Gastrocnemius medialis (tissue), 4 donors: ENCODE results near the gene PGP. TPM values are rescaled to one million over a fixed set of nuclear protein-coding genes. Genes with fewer than 3 reads are reported as not detected.
"Not testable (repeated sequence)": the region's sequence is repeated elsewhere in the genome, so short reads cannot be mapped to it uniquely, and the experiment has no call there.

Experiments
- ATAC-seq, 2 donors: fragments of 150-250 bp; one replicate each; pipeline ENCODE4 v1.9.1; 2016
- DNase-seq, 2 donors: peaks; one replicate each; pipeline ENCODE4 v3.0.0-alpha.2; 2019
- H3K27ac ChIP-seq, 4 donors: fragments of 200-600 bp; sonication (generic); 1 replicate in 1 of 4; 2 replicates in 3 of 4; pipeline ENCODE4 v1.5.1; 2016 to 2018; ENCODE audit warnings: mild to moderate bottlenecking in 2 of 4, moderate library complexity in 1 of 4
- H3K27me3 ChIP-seq, 3 donors: fragments of 200-600 bp; sonication (generic) in 2 of 3; 1 replicate in 1 of 3; 2 replicates in 2 of 3; pipeline versions ENCODE4 v1.5.1 to v1.6.0; 2016 to 2019; ENCODE audit warnings: mild to moderate bottlenecking in 1 of 3, moderate library complexity in 1 of 3
- H3K36me3 ChIP-seq, 2 donors: fragments of 200-600 bp; sonication (generic) in 1 of 2; one replicate each; pipeline ENCODE4 v1.5.1; 2017 to 2018
- H3K4me1 ChIP-seq, 2 donors: fragments of 200-600 bp; sonication (generic) in 1 of 2; one replicate each; pipeline ENCODE4 v1.5.1; 2016 to 2017; ENCODE audit warnings: mild to moderate bottlenecking in 2 of 2
- H3K4me3 ChIP-seq, 4 donors: fragments of 200-600 bp; sonication (generic) in 3 of 4; 1 replicate in 1 of 4; 2 replicates in 3 of 4; pipeline ENCODE4 v1.5.1; 2016 to 2019; ENCODE audit warnings: mild to moderate bottlenecking in 2 of 4
- H3K9me3 ChIP-seq, 3 donors: fragments of 200-600 bp; sonication (generic) in 2 of 3; 1 replicate in 1 of 3; 2 replicates in 2 of 3; pipeline ENCODE4 v1.5.1; 2016 to 2019
- POLR2A ChIP-seq, 2 donors: fragments of 450-650 bp; IDR thresholded peaks; one replicate each; pipeline ENCODE4 v1.6.1; 2017; ENCODE audit warnings: antibody characterized with exemption in 2 of 2, mild to moderate bottlenecking in 2 of 2, moderate library complexity in 2 of 2
- in situ Hi-C, 4 donors: fragments of 200-750 bp; cut with MboI; loops; one replicate each; pipeline versions ENCODE4 v1.15.0 to v1.8.0; 2017; ENCODE audit warnings: low sequenced_read_pairs in 4 of 4
- intact Hi-C: fragments of 100-400 bp; cut with DNase I; formaldehyde crosslinking; loops from one replicate; pipeline ENCODE4 v1.15.1; 2023; ENCODE audit warnings: low total_unique reads
- total RNA-seq, 4 donors: library from RNA; depleted of rRNA; stranded (reverse); fragments of >200 nt; gene quantifications; one replicate each; pipeline versions ENCODE4 v1.1.0 to v1.2.3, GENCODE V29; 2016
- TF ChIP-seq, protein P1 (sequence below), 5 experiments: fragments of 450-650 bp in 3 of 5; fragments of 200-600 bp in 2 of 5; sonication (generic) in 2 of 5; IDR thresholded peaks in 4 of 5; conservative IDR thresholded peaks in 1 of 5; 1 replicate in 4 of 5; 2 replicates in 1 of 5; pipeline ENCODE4 v1.5.1; 2016 to 2019; ENCODE audit warnings: antibody characterized with exemption in 5 of 5, mild to moderate bottlenecking in 3 of 5, moderate library complexity in 3 of 5

The PGP gene
- total RNA-seq, 4 donors from 2014 or later, result 19.6 to 43.1 (median 25.6) TPM

DNA sequence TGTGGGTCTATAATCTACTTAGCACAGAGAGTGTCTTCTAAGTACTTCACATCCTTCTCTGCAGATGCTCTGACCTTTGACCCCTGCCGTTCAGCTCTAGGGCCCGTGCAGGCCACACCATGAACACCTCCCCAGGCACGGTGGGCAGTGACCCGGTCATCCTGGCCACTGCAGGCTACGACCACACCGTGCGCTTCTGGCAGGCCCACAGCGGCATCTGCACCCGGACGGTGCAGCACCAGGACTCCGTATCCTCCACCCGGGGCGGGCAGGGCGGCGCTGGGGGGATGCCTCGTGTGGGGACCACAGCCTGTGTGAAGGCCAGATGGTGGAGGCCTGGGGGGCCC is 8.7 kb downstream of the PGP start:
- TF ChIP-seq, protein P1, sequence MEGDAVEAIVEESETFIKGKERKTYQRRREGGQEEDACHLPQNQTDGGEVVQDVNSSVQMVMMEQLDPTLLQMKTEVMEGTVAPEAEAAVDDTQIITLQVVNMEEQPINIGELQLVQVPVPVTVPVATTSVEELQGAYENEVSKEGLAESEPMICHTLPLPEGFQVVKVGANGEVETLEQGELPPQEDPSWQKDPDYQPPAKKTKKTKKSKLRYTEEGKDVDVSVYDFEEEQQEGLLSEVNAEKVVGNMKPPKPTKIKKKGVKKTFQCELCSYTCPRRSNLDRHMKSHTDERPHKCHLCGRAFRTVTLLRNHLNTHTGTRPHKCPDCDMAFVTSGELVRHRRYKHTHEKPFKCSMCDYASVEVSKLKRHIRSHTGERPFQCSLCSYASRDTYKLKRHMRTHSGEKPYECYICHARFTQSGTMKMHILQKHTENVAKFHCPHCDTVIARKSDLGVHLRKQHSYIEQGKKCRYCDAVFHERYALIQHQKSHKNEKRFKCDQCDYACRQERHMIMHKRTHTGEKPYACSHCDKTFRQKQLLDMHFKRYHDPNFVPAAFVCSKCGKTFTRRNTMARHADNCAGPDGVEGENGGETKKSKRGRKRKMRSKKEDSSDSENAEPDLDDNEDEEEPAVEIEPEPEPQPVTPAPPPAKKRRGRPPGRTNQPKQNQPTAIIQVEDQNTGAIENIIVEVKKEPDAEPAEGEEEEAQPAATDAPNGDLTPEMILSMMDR (IDR thresholded peaks at IDR 0.05 in 4 of 5, conservative IDR thresholded peaks at IDR 0.05 in 1 of 5), result no peak
- no peak for TF ChIP-seq POLR2A (IDR thresholded peaks at IDR 0.05)
- H3K27ac ChIP-seq, result peak overlapping the region; percentile 96 to 100 (median 100)
- H3K9me3 ChIP-seq, result no peaks in the 10 kb centered on the region
- peaks cover 26% of the 10 kb centered on the region in 2 donors for H3K4me1 ChIP-seq
- peaks cover 0 to 35% of the 10 kb centered on the region in 2 donors for H3K36me3 ChIP-seq
- intact Hi-C loops, result loop anchor here (1.0 kb wide), 3 partner anchors 8 to 62 kb away; partner anchors contain the start of genes E4F1, PGP and RNPS1
- no peaks in the 10 kb centered on the region for H3K27me3 ChIP-seq
- in situ Hi-C loops, result no loop called here
- no peak for DNase-seq
- no peak for ATAC-seq
- peak overlapping the region; percentile 82 to 94 (median 92) for H3K4me3 ChIP-seq

DNA sequence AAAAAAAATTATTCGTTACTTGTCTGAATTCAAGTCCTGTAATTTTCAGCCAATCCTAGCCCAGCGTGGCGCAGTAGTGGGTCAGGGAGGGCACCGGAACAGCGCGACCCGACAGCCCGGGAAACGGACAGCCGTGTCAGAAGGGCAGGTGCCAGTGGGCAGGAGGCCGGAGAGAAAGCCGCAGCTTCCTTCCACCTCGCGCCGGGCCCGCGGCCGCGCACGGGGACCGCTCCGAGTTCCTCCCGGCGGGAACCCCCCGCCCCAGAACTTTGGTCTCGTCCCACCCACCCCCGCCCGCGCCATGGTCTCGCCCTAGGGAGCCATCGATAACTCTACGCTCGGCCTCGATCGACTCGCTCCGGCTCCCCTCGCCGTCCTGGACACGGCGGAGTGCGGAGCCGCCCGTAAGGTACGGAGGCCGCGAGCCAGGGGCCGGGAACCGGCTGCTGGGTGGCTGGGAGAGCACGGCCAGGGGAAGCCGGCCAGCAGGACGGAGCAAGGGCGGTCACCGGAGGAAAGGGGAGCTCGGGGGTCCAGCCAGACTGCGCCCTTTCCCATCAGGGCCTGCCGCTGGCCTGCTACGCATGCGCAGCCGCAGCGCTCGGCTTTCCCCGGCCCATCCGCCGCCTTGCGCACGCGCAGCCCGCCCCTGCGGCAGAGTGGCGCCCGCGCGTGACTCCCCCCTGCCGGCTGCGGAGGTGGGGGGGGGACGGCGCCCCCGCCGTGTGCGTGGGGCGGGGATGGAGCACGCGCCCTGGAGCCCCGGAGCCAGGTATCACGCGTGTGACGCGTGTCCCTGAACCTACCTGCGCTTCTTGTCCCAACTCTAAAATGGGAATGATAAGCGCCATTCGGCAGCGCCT is 9.3 kb downstream of the PGP start, which contains the start of gene MLST8:
Gene MLST8, plus strand, starts transcription at position 351 of the 863 bp plus-strand sequence. CDS start 632 bp downstream, outside the sequence.
- ATAC-seq, result peak; percentile 87 to 91
- DNase-seq, result peak; percentile 70 to 78
- intact Hi-C loops (loop anchor here (1.0 kb wide), 3 partner anchors 9 to 63 kb away; partner anchors contain the start of genes E4F1, PGP and RNPS1), in situ Hi-C loops (no loop called here)
- peak within 1 kb of the TSS; percentile 82 to 94 (median 92) for H3K4me3 ChIP-seq
- peaks cover 19 to 20% of the 10 kb centered on the region in 2 donors for H3K4me1 ChIP-seq
- no peaks in the 10 kb centered on the region for H3K9me3 ChIP-seq
- peak within 1 kb of the TSS; percentile 96 to 100 (median 100) for H3K27ac ChIP-seq
- no peaks in the 10 kb centered on the region for H3K27me3 ChIP-seq
- peak; percentile 73 to 80 for TF ChIP-seq POLR2A (IDR thresholded peaks at IDR 0.05)
- TF ChIP-seq, protein P1 (IDR thresholded peaks at IDR 0.05 in 4 of 5, conservative IDR thresholded peaks at IDR 0.05 in 1 of 5), result peak in 1 of 5 experiments; percentile 42
- peaks cover 0 to 35% of the 10 kb centered on the region in 2 donors for H3K36me3 ChIP-seq

- intact Hi-C loops (loop anchor here (1.0 kb wide), 3 partner anchors 10 to 64 kb away; partner anchors contain the start of genes E4F1, PGP and RNPS1), in situ Hi-C loops (no loop called here)
- Histone ChIP-seq H3K4me3 (peak overlapping the region; percentile 82 to 94 (median 92)), H3K9me3 (no peaks in the 10 kb centered on the region), H3K27ac (peak overlapping the region; percentile 96 to 100 (median 100)), H3K36me3 (peaks cover 0 to 30% of the 10 kb centered on the region in 2 donors), H3K27me3 (no peaks in the 10 kb centered on the region), H3K4me1 (peaks cover 14 to 17% of the 10 kb centered on the region in 2 donors)
- ATAC-seq (no peak), DNase-seq (no peak)
- TF ChIP-seq POLR2A (IDR thresholded peaks at IDR 0.05), result no peak
Observed at GRCh38 chr16:2204416-2205103, 10.1 kb downstream of the PGP start.

- DNase-seq, intact Hi-C loops, H3K27ac ChIP-seq, H3K4me3 ChIP-seq, ATAC-seq, in situ Hi-C loops, H3K27me3 ChIP-seq, H3K9me3 ChIP-seq: not testable (repeated sequence)
- peaks cover 14 to 17% of the 10 kb centered on the region in 2 donors for H3K4me1 ChIP-seq
- peaks cover 0 to 17% of the 10 kb centered on the region in 2 donors for H3K36me3 ChIP-seq
Observed at GRCh38 chr16:2203119-2203688, 11.4 kb downstream of the PGP start.

DNA sequence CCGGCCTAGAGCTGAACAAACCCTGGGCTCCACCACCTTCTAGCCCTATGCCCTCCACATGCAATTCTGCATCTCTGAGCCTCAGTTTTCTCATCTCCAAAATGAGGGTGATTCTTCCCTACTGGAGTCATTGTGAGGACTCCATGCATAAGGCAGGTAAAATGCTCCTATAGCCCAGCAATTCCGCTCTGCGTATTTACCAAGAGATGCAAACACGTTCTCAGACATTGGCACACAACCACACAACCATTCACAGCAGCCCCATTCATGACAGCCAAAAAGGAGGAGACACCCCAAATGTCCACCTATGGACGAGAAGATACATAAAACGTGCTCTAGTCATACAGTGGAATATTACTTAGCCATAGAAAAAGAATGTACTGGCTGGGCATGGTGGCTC is 14.3 kb downstream of the PGP start:
- DNase-seq, result no peak
- in situ Hi-C loops, result no loop called here
- no peak overlapping the region for H3K27ac ChIP-seq
- H3K4me3 ChIP-seq, result no peak overlapping the region
- H3K9me3 ChIP-seq, result no peaks in the 10 kb centered on the region
- H3K4me1 ChIP-seq, result peaks cover 10 to 12% of the 10 kb centered on the region in 2 donors
- ATAC-seq, result no peak
- intact Hi-C loops, result no loop called here
- TF ChIP-seq POLR2A (IDR thresholded peaks at IDR 0.05), result no peak
- TF ChIP-seq, protein P1 (IDR thresholded peaks at IDR 0.05 in 4 of 5, conservative IDR thresholded peaks at IDR 0.05 in 1 of 5), result no peak
- peaks cover 15 to 18% (median 15%) of the 10 kb centered on the region in 3 donors for H3K27me3 ChIP-seq
- no peaks in the 10 kb centered on the region for H3K36me3 ChIP-seq
